GM23338 (cell line): ENCODE data around the gene ADGRL3. TPM values are rescaled to one million over a fixed set of nuclear protein-coding genes. Genes with fewer than 3 reads are reported as not detected.

Experiments
- ATAC-seq: fragments of 200-7000 bp; cut with Tn5 transposase; 3 replicates; pipeline ENCODE4 v1.9.1; 2020
- DNase-seq: peaks from one replicate; pipeline ENCODE4 v3.0.0-alpha.2; 2015; ENCODE audit warnings: low spot score
- H2AFZ ChIP-seq: fragments of 200-600 bp; sonication (generic); 2 replicates; pipeline ENCODE4 v1.8.0; 2016; ENCODE audit warnings: antibody characterized with exemption, mild to moderate bottlenecking, moderate library complexity
- H3F3A ChIP-seq: fragments of 200-600 bp; sonication (generic); replicated peaks from 2 replicates; pipeline ENCODE4 v1.8.0; 2017; ENCODE audit warnings: antibody characterized with exemption, mixed run types, low read depth
- H3K27ac ChIP-seq: fragments of 200-600 bp; sonication (generic); 2 replicates; pipeline ENCODE4 v1.6.1; 2016; ENCODE audit warnings: low read depth
- H3K27me3 ChIP-seq: fragments of 200-600 bp; sonication (generic); 2 replicates; pipeline ENCODE4 v1.8.0; 2016; ENCODE audit warnings: mild to moderate bottlenecking, mixed run types, moderate library complexity; ENCODE audit not compliant: insufficient read depth
- H3K36me3 ChIP-seq: fragments of 200-600 bp; sonication (generic); 2 replicates; pipeline ENCODE4 v1.8.0; 2016; ENCODE audit warnings: mild to moderate bottlenecking; ENCODE audit not compliant: insufficient read depth
- H3K4me1 ChIP-seq: fragments of 200-600 bp; sonication (generic); 2 replicates; pipeline ENCODE4 v1.8.0; 2016; ENCODE audit warnings: mild to moderate bottlenecking, moderate library complexity; ENCODE audit not compliant: insufficient read depth
- H3K4me2 ChIP-seq: fragments of 200-600 bp; sonication (generic); 2 replicates; pipeline ENCODE4 v1.7.1; 2017; ENCODE audit warnings: mixed run types
- H3K4me3 ChIP-seq: fragments of 200-600 bp; sonication (generic); 2 replicates; pipeline ENCODE4 v1.6.1; 2016; ENCODE audit warnings: mixed run types
- H3K79me2 ChIP-seq: fragments of 200-600 bp; sonication (generic); replicated peaks from 2 replicates; pipeline ENCODE4 v1.8.0; 2017; ENCODE audit warnings: mild to moderate bottlenecking; ENCODE audit not compliant: insufficient read depth
- H3K9me2 ChIP-seq: fragments of 200-600 bp; sonication (generic); 2 replicates; pipeline ENCODE4 v1.8.0; 2017; ENCODE audit not compliant: insufficient read depth
- H4K20me1 ChIP-seq: fragments of 200-600 bp; sonication (generic); replicated peaks from 2 replicates; pipeline ENCODE4 v1.8.0; 2017; ENCODE audit warnings: mild to moderate bottlenecking; ENCODE audit not compliant: insufficient read depth
- H3K27ac Mint-ChIP-seq: 2 replicates; pipeline ENCODE4 v1.8.0; 2020; ENCODE audit warnings: inconsistent platforms, mild to moderate bottlenecking, moderate library complexity, mixed read lengths
- H3K27me3 Mint-ChIP-seq: 3 replicates; pipeline ENCODE4 v1.8.0; 2022; ENCODE audit warnings: low read depth, mild to moderate bottlenecking, moderate library complexity, mixed read lengths, inconsistent platforms; ENCODE audit not compliant: insufficient read depth, poor library complexity
- H3K36me3 Mint-ChIP-seq: 3 replicates; pipeline ENCODE4 v1.8.0; 2021; ENCODE audit warnings: low read depth, mild to moderate bottlenecking, inconsistent platforms, moderate library complexity, mixed read lengths
- H3K4me1 Mint-ChIP-seq: 3 replicates; pipeline ENCODE4 v1.8.0; 2020; ENCODE audit warnings: mild to moderate bottlenecking, inconsistent platforms, mixed read lengths
- H3K4me3 Mint-ChIP-seq: 3 replicates; pipeline ENCODE4 v1.8.0; 2021; ENCODE audit warnings: moderate library complexity, mild to moderate bottlenecking, inconsistent platforms, mixed read lengths
- H3K9me3 Mint-ChIP-seq: 3 replicates; pipeline ENCODE4 v1.8.0; 2020; ENCODE audit warnings: moderate library complexity, mild to moderate bottlenecking, inconsistent platforms, mixed read lengths
- CREB1 ChIP-seq: fragments of 250-450 bp; sonication (Bioruptor Pico); IDR thresholded peaks from 2 replicates; pipeline ENCODE4 v1.5.0; 2020; ENCODE audit warnings: low read depth, mild to moderate bottlenecking, moderate library complexity
- JUNB ChIP-seq: IDR thresholded peaks from one replicate; pipeline ENCODE4 v1.6.1; 2016; ENCODE audit warnings: antibody characterized with exemption; ENCODE audit not compliant: unreplicated experiment
- NANOG ChIP-seq: IDR thresholded peaks from 2 replicates; pipeline ENCODE4 v1.6.1; 2016; ENCODE audit warnings: antibody characterized with exemption, borderline replicate concordance
- REST ChIP-seq: IDR thresholded peaks from one replicate; pipeline ENCODE4 v1.6.1; 2018; ENCODE audit warnings: antibody characterized with exemption; ENCODE audit not compliant: unreplicated experiment
- ZNF331 ChIP-seq: fragments of 250-450 bp; sonication (Bioruptor Pico); IDR thresholded peaks from 2 replicates; pipeline ENCODE4 v1.5.0; 2020; ENCODE audit warnings: low read depth, mild to moderate bottlenecking, moderate library complexity
- polyA plus RNA-seq: library from polyadenylated mRNA; unstranded; fragments of >200 nt; fragmentation: Nextera tagmentation; extraction: Ambion mirVana; gene quantifications from 2 replicates; pipeline ENCODE4 v1.2.1, GENCODE V29; 2016
- total RNA-seq: library from RNA; depleted of rRNA; stranded (reverse); fragments of >200 nt; shearing (Covaris generic); gene quantifications from 2 replicates; pipeline ENCODE4 v1.2.3, GENCODE V29; 2014
- TF ChIP-seq, protein P1 (sequence below): fragments of 250-450 bp; sonication (Bioruptor Pico); IDR thresholded peaks from 2 replicates; pipeline ENCODE4 v1.5.0; 2020; ENCODE audit warnings: mild to moderate bottlenecking, moderate library complexity
- TF ChIP-seq, protein P2 (sequence below): IDR thresholded peaks from 2 replicates; pipeline ENCODE4 v1.6.1; 2016; ENCODE audit warnings: antibody characterized with exemption

The ADGRL3 gene
- total and polyA plus RNA-seq, 2 experiments from 2014 or later: 9.7 to 16.5 TPM

GRCh38 chr4:61896634-61897033, 696.5 kb downstream of the ADGRL3 start:
- Histone ChIP-seq H4K20me1 (no peaks in the 10 kb centered on the region), H2AFZ (no peak overlapping the region), H3K27me3 (no peaks in the 10 kb centered on the region), H3K9me2 (peaks cover 10% of the 10 kb centered on the region), H3K4me3 (no peak overlapping the region), H3K36me3 (no peaks in the 10 kb centered on the region), H3F3A (no peaks in the 10 kb centered on the region), H3K79me2 (no peaks in the 10 kb centered on the region), H3K4me1 (0 out of 2 replicates have a peak, but pooled peaks cover under 1% of the 10 kb centered on the region), H3K4me2 (no peak overlapping the region), H3K27ac (no peak overlapping the region)
- Mint-ChIP-seq H3K27me3 (peaks cover 3% of the 10 kb centered on the region), H3K36me3 (peaks cover 10% of the 10 kb centered on the region), H3K27ac (no peak overlapping the region), H3K4me3 (no peak overlapping the region), H3K4me1 (peaks cover 3% of the 10 kb centered on the region; the same call in 1 of the 3 replicates), H3K9me3 (peaks cover 4% of the 10 kb centered on the region; the same call in 1 of the 3 replicates)
- ATAC-seq (no peak), DNase-seq (no peak)
- TF ChIP-seq REST: no peak

GRCh38 chr4:61909031-61909430, 708.9 kb downstream of the ADGRL3 start:
- H3K4me3 Mint-ChIP-seq: no peak overlapping the region
- no peak overlapping the region for H3K4me2 ChIP-seq
- H3K36me3 ChIP-seq: no peaks in the 10 kb centered on the region
- H3K9me3 Mint-ChIP-seq: no peaks in the 10 kb centered on the region
- H3K27ac ChIP-seq: no peak overlapping the region
- no peaks in the 10 kb centered on the region for H3K79me2 ChIP-seq
- no peak overlapping the region for H3K27ac Mint-ChIP-seq
- H3K4me3 ChIP-seq: no peak overlapping the region
- H3K27me3 ChIP-seq: no peaks in the 10 kb centered on the region
- peaks cover 34% of the 10 kb centered on the region for H3K4me1 Mint-ChIP-seq
- H4K20me1 ChIP-seq: no peaks in the 10 kb centered on the region
- H3K36me3 Mint-ChIP-seq: no peaks in the 10 kb centered on the region
- peaks cover 42% of the 10 kb centered on the region for H3K4me1 ChIP-seq
- H3K9me2 ChIP-seq: no peaks in the 10 kb centered on the region
- DNase-seq: no peak
- H3F3A ChIP-seq: no peaks in the 10 kb centered on the region
- no peak overlapping the region for H2AFZ ChIP-seq
- no peak for ATAC-seq
- H3K27me3 Mint-ChIP-seq: peaks cover 3% of the 10 kb centered on the region
- TF ChIP-seq, protein P1, sequence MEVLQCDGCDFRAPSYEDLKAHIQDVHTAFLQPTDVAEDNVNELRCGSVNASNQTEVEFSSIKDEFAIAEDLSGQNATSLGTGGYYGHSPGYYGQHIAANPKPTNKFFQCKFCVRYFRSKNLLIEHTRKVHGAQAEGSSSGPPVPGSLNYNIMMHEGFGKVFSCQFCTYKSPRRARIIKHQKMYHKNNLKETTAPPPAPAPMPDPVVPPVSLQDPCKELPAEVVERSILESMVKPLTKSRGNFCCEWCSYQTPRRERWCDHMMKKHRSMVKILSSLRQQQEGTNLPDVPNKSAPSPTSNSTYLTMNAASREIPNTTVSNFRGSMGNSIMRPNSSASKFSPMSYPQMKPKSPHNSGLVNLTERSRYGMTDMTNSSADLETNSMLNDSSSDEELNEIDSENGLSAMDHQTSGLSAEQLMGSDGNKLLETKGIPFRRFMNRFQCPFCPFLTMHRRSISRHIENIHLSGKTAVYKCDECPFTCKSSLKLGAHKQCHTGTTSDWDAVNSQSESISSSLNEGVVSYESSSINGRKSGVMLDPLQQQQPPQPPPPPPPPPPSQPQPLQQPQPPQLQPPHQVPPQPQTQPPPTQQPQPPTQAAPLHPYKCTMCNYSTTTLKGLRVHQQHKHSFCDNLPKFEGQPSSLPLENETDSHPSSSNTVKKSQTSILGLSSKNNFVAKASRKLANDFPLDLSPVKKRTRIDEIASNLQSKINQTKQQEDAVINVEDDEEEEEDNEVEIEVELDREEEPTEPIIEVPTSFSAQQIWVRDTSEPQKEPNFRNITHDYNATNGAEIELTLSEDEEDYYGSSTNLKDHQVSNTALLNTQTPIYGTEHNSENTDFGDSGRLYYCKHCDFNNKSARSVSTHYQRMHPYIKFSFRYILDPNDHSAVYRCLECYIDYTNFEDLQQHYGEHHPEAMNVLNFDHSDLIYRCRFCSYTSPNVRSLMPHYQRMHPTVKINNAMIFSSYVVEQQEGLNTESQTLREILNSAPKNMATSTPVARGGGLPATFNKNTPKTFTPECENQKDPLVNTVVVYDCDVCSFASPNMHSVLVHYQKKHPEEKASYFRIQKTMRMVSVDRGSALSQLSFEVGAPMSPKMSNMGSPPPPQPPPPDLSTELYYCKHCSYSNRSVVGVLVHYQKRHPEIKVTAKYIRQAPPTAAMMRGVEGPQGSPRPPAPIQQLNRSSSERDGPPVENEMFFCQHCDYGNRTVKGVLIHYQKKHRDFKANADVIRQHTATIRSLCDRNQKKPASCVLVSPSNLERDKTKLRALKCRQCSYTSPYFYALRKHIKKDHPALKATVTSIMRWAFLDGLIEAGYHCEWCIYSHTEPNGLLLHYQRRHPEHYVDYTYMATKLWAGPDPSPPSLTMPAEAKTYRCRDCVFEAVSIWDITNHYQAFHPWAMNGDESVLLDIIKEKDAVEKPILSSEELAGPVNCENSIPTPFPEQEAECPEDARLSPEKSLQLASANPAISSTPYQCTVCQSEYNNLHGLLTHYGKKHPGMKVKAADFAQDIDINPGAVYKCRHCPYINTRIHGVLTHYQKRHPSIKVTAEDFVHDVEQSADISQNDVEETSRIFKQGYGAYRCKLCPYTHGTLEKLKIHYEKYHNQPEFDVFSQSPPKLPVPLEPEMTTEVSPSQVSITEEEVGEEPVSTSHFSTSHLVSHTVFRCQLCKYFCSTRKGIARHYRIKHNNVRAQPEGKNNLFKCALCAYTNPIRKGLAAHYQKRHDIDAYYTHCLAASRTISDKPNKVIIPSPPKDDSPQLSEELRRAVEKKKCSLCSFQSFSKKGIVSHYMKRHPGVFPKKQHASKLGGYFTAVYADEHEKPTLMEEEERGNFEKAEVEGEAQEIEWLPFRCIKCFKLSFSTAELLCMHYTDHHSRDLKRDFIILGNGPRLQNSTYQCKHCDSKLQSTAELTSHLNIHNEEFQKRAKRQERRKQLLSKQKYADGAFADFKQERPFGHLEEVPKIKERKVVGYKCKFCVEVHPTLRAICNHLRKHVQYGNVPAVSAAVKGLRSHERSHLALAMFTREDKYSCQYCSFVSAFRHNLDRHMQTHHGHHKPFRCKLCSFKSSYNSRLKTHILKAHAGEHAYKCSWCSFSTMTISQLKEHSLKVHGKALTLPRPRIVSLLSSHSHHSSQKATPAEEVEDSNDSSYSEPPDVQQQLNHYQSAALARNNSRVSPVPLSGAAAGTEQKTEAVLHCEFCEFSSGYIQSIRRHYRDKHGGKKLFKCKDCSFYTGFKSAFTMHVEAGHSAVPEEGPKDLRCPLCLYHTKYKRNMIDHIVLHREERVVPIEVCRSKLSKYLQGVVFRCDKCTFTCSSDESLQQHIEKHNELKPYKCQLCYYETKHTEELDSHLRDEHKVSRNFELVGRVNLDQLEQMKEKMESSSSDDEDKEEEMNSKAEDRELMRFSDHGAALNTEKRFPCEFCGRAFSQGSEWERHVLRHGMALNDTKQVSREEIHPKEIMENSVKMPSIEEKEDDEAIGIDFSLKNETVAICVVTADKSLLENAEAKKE (CRISPR knock-in tag): no peak
- TF ChIP-seq ZNF331 (CRISPR knock-in tag) (no peak), CREB1 (CRISPR knock-in tag) (no peak), JUNB (no peak), NANOG (no peak), REST (no peak)
- TF ChIP-seq, protein P2, sequence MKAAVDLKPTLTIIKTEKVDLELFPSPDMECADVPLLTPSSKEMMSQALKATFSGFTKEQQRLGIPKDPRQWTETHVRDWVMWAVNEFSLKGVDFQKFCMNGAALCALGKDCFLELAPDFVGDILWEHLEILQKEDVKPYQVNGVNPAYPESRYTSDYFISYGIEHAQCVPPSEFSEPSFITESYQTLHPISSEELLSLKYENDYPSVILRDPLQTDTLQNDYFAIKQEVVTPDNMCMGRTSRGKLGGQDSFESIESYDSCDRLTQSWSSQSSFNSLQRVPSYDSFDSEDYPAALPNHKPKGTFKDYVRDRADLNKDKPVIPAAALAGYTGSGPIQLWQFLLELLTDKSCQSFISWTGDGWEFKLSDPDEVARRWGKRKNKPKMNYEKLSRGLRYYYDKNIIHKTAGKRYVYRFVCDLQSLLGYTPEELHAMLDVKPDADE: no peak
